CD4-positive, alpha-beta T cell treated with Interleukin-12 subunit alpha and Interleukin-12 subunit beta, for 1 hour (primary cell): ENCODE measurements around the gene RPS6KA1.
A peak's percentile ranks its signal among the peaks of the same experiment; 100 is the strongest.
"Not testable (repeated sequence)": the region's sequence is repeated elsewhere in the genome, so short reads cannot be mapped to it uniquely, and the experiment has no call there.

Experiments
- DNase-seq: peaks from one replicate; pipeline ENCODE4 v3.0.0-alpha.2; 2020

RPS6KA1 gene

DNA sequence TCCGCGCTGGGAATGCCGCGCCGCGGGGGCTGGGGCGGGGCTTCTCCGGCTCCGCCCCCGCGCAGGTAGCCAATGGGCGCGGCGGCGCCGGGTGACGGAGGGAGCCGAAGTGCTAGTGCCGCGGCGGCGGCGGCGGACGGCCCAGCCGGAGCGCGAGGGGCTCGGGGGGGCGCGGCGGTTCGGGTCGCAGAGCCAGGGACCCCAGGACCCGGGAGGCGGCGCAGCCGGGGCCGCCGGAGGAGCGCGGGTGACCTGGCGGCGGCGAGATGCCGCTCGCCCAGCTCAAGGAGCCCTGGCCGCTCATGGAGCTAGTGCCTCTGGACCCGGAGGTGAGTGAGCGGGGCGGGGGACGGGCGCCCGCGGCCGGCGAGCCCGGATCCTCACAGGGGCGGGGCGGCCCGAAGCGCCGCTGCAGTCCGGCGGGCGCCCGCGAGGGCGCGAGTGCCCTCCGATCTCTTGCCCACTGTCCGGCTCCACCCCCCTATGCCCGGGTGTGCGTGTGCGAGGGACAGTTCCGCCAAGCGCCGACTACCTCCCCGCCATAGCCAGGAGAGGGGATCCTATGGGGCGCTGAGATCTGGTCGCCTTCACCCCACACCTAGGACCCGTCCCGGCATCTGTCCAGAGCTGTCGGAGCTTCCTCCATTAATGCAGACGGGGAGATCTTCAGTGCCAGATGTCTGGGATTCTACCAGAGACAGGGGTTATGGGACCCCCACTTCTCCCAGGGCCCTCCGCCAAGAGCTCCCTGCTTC is at the start of gene RPS6KA1:
Gene RPS6KA1 (plus strand): TSS at position 107 of the 755 bp plus-strand sequence. CDS start 160 bp downstream, at position 267.
- peak; percentile 69 for DNase-seq

DNA sequence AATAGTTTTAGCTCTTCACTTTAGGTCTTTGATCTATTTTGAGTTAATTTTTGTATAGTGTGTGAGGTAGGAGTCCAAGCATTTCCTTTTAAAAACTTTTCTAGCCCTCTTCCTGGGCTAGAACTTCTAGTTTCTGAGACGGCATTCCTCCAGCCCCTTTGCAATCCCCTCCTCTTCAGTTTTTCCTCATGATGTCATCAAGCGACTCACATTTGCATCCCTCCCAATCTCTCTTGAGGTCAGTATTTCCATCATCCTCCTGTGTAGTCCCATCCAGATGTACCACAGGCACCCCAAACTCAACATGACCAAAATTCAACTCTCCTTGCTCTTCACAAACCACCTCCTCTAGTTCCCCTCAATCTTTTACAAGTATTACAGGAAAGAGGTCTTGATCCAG is 46.6 kb upstream of the RPS6KA1 start:
- DNase-seq, result no peak

DNA sequence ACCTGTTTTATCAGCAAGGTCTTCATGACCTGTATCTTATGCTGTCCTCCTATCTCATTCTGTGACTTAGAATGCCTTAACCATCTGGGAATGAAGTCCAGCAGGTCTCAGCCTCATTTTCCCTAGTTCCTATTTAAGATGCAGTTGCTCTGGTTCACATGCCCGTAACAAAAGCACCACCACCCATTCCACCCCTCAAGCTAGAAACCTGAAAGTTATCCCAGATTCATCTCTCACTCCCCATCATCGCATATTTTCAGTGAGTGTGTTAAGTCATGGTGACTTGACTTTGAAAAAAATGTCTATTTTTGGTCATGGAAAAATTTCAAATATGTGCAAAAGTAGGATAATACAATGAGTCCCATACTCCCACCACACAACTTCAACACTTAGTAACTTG is 45.6 kb upstream of the RPS6KA1 start:
- no peak for DNase-seq

DNA sequence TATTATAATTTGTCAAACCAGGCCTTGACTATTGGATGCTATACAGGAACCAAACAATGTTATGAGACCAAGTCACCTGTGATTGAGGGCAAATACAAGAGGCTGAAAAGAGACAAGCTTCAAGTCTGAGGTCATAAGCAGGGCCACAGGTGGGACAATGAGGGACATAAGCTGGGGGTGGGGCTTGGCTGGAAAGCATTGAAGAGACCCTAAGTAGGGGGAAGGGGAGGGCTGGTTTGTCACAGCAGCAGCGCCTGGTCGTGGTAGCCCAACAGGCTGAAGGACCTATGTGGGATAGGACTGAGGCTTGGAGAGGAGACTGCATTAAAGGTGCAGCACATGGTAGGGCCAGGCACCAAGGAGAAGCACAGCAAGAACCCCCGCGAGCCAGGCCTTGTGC is 39.4 kb upstream of the RPS6KA1 start:
- DNase-seq, result no peak

DNA sequence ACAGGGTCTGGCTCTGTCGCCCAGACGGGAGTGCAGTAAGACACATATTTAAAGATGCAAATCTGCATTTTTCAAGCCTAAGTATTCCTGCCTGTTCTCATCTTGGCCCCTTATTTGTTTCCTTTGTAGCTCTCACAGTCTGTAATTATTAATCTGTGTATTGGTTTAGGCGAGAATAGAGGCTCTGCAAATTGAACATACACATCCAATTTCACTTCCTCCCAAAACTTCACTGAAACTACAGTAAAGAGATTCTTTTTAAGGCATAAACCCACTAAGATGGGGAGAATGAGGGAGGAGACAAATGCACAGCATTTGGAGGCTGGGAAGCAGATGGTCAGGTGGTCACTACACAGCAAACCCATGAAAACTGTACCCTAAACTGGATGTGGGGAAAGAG is 36.3 kb upstream of the RPS6KA1 start:
- DNase-seq, result no peak

DNA sequence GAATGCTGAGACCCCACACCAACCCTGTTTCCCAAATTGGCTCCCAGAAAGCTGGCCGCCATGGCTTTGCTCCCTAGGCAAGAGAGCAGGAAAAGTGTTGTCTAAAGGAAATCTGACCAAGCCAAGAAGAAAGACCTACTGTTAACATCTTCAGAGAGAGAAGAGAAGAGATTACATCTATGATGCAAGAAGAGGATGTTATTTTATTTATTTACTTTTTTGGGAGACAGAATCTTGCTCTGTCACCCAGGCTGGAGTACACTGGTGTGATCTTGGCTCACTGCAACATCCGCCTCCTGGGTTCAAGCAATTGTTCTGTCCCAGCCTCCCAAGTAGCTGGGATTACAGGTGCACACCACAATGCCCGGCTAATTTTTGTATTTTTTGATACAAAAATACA is 35.6 kb upstream of the RPS6KA1 start:
- no peak for DNase-seq

DNA sequence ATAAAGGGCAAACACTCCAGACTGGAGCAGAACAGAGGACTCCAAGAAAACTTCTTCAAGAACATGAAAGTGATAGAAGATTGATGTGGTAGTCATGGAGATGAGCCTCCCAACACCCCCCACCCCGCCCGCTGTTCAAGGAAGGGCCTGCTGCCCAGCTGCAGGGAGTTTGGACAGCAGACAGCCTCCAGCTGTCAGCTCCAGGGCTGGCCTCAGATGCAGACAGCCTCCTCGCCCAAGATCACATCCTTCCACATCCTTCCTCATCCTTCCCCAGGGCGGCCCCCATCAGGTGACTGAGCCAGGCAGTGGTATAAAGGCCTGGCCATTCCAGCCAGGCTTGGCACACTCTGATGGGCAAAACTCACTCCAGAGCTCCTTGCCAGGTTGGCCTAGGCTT is 32.7 kb upstream of the RPS6KA1 start:
- DNase-seq, result no peak

DNA sequence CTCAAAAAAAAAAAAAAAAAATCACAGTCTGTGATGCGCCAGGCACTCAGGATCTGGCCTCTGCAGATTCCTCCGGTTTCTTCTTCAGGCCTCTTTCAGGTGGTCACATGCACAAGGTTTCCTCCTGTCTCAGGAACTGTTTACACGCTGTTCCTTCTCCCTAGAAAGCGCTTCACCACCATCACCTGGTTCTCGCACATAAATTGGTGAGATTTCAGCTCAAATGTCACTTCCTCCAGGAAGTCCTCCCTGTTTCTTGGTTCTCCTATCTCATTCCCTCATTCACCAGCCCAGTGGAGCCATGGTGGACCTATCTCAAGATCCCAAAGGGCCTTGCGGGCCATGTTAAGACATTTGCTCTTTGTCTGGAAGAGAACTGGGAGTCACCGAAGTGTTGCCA is 30.7 kb upstream of the RPS6KA1 start:
- no peak for DNase-seq

DNA sequence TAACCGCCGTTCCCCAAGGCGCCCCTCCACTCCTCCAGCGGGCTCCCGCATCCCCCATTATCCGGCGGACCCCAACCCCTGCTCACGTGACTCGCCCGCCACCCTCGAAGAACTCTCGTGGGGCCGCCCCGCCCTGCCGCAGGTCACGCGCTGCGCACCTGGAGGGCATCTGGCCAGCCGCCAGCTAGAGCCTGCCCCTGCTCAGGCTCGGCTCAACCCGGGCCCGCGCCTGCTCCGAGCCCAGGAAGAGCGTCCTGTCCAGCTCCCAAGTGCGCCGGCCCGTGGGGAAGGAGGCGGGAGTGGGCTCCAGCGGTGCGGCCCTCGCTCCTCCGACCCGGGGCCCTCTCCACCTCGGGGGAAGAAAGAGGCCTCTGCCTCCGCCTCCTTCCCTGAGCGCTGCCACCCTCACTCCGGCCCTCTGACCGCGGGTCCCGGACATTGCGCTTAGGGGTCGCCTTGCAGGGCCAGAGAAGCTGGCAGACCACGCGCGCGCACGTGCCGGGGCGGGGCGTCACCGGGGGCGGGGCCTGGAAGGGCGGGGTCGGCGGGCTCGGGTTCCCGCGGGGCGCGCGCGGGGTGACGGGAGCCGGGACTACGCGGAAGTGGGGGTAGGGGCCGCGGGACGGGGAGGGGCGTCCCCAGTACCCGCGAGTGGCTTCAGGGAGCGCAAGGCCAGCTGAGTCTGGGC is 28.9 kb upstream of the RPS6KA1 start:
- DNase-seq, result peak; percentile 89

DNA sequence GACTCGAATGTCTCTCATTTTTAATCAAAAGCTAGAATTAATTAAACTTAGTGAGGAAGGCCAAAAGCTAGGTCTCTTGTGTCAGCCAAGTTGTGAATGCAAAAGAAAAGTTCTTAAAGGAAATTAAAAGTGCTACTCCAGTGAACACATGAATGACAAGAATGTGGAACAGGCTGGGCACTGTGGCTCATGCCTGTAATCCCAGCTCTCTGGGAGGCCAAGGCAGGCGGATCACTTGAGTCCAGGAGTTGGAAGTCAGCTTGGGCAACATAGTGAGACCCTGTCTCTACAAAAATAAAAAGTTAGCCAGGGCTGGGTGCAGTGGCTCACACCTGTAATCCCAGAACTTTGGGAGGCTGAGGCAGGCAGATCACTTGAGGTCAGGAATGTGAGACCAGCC is 18.9 kb upstream of the RPS6KA1 start:
- not testable (repeated sequence) for DNase-seq

DNA sequence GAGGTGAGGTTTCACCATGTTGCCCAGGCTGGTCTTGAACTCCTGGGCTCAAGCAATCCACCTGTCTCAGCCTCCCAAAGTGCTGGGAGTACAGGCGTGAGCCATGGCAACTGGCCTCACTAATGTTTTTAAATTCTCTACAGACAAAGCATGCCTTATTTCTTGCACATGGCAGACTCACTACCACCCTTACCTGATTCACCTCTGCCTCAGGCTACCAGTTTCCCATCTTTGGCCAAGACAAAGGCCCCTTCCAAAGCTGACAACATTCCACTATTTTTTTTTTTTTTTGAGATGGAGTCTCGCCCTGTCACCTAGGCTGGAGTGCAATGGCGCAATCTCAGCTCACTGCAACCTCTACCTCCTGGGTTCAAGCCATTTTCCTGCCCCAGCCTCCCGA is 13.7 kb upstream of the RPS6KA1 start:
- DNase-seq, result not testable (repeated sequence)

DNA sequence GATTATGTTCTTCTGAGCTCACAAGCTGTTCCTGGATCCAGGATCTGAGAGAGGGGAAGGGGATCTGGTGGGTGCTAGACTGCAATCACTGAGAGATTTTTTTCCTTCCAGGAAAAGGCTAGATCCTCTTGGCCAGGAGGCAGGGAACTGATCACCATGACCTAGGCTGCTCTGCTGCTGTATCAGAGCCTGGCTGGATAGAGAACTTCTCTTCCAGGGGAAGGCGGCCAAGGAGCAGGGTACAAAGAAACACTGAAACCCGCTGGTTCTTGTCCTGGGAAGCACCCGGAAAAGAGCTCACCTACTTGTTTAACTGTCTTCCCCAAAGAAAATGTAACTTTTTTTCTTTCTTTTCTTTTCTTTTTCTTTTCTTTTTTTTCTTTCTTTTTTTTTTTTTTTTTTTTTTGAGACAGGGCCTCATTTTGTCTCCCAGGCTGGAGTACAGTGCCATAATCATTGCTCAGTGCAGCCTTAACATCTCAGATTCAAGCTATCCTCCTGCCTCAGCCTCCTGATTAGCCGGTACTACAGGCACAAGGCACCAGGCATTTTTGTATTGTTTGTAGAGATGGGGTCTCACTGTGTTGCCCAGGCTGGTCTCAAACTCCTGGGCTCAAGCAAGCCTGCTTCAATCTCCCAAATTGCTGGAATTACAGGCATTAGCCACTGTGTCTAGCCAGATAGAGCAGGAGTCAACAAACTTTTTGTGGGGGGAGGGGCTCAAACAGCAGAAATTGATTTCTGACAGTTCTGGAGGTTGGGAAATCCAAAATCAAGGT is 12.4 kb upstream of the RPS6KA1 start:
- DNase-seq, result no peak

DNA sequence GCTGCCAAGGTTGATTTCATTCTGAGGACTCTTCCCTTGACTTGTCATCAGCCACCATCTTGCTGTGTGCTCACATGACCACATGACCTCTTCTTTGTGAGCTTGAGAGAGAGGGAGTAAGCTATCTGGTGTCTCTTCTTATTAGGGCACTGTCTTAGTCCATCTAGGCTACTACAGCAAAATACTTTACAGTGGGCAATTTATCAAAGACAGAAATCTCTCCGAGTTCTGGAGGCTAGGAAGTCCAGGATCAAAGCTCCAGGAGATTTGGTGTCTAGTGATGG is 11.9 kb upstream of the RPS6KA1 start:
- no peak for DNase-seq

DNA sequence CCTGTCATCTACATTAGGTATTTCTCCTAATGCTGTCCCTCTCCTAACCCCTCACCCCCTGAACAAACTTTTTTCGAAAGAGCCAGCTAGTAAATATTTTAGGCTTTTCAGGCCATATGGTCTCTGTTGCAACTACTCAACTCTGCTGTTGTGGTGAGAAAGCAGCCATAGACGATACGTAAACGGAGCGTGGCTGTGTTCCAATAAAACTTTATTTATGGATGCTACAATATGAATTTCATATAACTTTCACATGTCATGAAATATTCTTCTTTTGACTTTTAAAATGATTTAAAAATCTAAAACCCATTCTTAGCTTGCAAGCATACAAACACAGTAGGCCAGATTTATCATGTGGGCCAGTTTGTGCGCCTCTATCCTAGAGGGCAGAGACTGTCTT is 11.2 kb upstream of the RPS6KA1 start:
- DNase-seq, result no peak

DNA sequence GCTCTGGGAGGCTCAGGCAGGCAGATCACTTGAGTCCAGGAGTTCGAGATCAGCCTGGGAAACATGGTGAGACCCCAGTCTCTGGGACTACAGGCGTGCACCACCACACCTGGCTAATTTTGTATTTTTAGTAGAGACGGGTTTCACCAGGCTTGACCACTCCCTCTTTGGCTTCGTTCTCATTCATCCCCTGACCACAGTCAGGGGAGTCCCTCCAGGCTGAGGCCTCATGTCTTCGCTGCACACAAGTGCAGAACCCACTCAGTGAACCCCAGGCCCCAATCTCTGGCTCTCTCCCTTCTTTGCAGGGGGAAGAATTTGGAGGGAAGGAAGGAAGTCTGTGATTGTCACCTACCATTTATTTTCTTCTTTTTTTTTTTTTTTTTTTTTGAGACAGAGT is 9.2 kb upstream of the RPS6KA1 start:
- no peak for DNase-seq

DNA sequence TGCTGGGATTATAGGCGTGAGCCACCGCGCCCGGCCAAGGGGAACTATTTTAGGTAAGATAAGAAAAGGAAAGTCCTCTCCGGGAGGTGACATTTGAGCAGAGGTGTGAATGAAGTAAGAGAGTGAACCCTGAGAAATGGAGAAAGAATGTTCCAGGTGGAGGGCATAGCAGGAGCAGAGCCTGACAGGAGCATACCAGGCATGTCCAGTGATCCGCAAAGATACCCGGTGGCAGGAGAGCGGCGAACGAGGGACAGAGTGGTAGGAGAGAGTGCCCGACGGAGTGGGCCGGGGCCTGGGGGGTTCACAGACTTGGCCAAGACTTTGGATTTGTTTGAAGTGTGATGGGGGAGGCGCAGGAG is 7.9 kb upstream of the RPS6KA1 start:
- no peak for DNase-seq

DNA sequence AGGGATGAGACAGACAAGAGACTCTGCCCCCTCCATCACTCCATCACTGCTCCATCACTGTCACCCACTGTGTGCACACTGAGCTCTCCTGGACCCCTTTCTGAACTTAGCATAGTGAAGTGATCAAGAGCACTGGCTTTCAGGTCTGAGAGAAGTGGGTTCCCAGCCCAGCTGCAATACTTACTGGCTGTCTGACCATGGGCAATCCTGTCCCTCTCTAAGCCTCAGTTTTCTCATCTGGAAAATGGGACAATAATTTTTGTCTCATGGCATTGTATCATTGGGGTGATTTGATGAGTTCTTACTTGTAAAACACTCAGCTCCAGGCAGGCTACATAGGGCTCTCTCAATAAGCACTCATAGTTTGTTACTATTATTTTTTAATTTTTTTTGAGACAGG is 7.5 kb upstream of the RPS6KA1 start:
- DNase-seq, result no peak

DNA sequence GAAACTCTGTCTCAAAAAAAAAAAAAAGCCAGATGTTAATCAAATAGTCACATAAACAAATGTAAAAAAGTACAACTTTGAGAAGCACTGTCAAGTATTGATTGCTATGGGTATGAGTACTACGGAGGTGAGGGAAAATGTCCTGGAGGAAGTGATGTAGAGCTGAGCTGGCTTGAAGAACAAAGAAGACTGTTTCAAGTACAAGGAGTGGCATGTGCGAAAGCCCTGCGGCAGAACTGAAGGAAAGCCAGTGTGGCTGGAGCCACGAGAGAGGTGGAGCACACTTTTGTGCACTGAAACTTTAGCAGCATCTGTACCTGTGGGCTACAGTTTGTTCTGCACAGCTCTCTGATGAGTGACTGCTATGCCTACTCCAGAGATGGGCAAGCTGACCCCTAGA is 5.4 kb upstream of the RPS6KA1 start:
- no peak for DNase-seq

DNA sequence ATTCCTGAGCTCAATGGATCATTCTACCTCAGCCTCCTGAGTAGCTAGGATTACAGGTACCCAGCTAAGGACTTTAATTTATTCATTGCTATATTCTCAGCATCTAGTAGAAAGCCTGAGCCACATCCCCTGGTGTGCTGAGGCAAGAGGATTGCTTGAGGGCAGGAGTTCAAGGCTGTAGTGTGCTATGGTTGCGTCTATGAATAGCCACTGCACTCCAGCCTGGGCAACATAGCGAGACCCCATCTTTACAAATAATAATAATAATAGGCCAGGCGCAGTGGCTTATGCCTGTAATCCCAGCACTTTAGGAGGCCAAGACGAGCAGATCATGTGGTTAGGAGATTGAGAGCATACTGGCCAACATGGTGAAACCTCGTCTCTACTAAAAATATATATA is 3.3 kb upstream of the RPS6KA1 start:
- no peak for DNase-seq

DNA sequence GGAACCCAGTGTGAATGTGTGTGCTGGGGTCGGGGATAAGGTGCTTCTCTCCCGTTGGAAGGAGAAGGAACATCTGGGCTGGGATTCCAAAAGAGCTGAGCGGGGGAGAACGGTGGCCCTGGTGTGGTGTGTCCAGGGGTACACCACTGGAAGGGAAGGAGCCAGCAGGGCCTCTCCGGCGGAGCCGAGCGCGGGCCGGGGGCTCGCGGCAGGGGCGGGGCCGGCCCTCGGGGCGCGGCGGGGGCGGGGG is 231 bp upstream of the RPS6KA1 start:
- no peak for DNase-seq

DNA sequence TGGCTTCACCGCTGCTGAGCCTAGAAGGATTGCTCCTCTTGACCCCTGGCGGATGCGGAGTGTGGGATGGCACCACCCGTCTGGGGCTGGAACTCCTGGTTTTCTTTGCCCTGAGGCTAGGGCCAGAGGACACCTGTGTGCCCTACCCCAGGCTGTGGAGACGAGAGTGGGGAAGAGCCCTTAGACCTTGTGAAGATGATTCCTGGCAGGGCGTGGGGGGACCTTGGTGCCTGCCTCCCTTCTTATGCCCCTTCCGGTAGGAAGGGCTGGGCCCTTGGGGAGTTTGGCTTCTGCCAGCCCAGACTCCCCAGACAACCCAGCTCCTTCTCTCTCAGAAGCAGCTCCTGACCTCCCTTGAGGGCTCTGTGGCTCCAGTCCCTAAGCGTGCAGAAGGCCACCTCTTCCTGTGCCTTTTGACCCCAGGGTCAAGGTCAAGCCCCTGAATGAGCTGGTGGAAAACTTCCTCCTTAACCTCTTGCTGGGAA is 891 bp downstream of the RPS6KA1 start:
- DNase-seq, result no peak

DNA sequence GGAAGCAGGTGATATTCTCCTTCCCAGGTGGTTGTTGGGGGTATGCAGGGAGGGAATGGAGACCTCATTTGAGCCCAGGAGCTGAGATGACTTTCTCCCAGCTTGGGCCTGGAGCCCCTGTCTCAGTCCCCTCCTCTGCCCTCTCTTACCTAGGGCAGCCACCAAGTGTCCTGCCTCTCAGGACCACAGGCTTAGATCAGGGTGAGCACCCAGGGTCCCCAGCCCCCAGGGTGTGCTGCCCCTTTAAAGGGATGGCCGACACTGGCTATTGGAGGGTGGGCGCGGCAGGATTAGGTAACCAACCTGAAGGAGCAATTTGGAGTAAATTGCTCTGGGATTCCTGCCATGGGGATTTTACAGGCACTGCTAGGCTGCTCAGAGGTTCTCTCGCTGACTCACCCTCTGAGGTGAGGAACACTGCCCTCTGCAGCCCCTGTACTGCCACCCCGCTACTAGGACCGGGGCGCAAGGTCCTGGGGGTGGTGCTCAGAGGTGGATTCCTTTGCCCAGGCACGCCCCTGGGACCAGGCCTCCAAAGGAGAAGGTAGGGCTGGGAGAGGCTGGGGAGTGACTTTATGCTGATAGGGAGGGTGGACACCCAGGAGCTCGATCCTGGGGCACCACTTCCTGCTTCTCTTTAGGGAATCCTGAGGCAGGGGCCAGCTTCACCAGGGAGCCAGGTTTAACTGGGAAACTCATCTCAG is 1.5 kb downstream of the RPS6KA1 start:
- no peak for DNase-seq

DNA sequence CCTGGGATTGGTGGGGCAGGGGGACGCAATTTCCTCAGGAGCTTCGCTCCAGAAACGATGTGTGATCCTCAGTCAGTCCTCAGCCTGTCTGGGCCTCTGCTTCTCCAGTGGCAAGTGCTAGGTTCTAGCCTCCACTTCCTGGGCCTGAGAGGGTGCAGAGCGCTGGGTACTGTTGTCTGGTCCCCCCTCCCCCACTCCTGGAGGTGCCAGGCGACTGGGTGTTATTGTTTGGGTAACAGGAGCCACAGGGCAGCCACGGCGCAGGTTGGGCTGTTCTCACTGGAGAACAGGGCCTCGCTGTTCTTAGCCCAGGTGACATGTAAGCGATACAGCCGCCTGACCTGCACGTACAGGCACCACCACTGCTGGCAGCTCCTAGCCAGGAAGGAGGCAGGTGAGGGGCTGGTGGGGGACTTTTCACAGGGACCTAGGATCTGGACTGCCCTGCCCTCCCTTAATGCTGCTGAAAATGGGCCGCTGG is 2.1 kb downstream of the RPS6KA1 start:
- DNase-seq, result no peak
